ENCODE results near the gene C1QTNF6.

The C1QTNF6 gene

DNA sequence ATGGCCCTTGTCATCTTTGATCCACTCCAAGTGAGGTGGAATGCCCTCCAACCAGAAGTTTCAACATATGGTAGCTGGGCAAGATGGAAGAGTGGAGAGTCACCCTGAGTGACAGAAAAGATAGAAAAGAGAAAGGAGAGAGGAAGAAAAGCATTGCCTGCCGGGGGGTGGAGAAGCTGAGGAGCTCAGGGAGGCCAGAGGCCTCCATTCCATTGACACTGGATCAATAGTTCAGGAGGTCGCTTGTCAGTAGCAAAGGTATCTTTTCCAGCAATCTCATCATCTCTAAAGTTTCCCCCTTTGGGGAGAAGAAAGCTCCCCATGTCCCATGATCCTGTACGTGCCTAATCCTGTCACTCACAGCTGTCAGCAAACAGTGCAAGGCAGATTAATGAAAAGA lies 6.7 kb upstream of the C1QTNF6 start:
- TF ChIP-seq, protein P1, sequence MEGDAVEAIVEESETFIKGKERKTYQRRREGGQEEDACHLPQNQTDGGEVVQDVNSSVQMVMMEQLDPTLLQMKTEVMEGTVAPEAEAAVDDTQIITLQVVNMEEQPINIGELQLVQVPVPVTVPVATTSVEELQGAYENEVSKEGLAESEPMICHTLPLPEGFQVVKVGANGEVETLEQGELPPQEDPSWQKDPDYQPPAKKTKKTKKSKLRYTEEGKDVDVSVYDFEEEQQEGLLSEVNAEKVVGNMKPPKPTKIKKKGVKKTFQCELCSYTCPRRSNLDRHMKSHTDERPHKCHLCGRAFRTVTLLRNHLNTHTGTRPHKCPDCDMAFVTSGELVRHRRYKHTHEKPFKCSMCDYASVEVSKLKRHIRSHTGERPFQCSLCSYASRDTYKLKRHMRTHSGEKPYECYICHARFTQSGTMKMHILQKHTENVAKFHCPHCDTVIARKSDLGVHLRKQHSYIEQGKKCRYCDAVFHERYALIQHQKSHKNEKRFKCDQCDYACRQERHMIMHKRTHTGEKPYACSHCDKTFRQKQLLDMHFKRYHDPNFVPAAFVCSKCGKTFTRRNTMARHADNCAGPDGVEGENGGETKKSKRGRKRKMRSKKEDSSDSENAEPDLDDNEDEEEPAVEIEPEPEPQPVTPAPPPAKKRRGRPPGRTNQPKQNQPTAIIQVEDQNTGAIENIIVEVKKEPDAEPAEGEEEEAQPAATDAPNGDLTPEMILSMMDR (IDR thresholded peaks at IDR 0.05; ENCODE audit: insufficient read depth, low read length, missing control alignments): no peak
- no peak for DNase-seq (ENCODE audit: low read depth, low spot score)
- CTCF ChIA-PET: interaction anchor here (0.8 to 1.5 kb wide), 2 partner anchors 17 to 30 kb away, joined by 3 to 6 read pairs; no protein-coding TSS in a partner anchor
- no peak overlapping the region for H3K4me3 ChIP-seq (ENCODE audit: low read depth, low read length)
- POLR2A ChIA-PET: no interaction called here

GRCh38 chr22:37193629-37194191 lies 5.7 kb upstream of the C1QTNF6 start:
- no peak for DNase-seq (ENCODE audit: low read depth, low spot score)
- POLR2A ChIA-PET: no interaction called here

GRCh38 chr22:37192741-37193140 lies 4.7 kb upstream of the C1QTNF6 start:
- H3K4me3 ChIP-seq (ENCODE audit: low read depth, low read length): no peak overlapping the region
- POLR2A ChIA-PET: no interaction called here
- DNase-seq (ENCODE audit: low read depth, low spot score): no peak
- TF ChIP-seq, protein P1 (IDR thresholded peaks at IDR 0.05; ENCODE audit: insufficient read depth, low read length, missing control alignments): no peak
- CTCF ChIA-PET: interaction anchor here (0.6 to 1.5 kb wide), 6 partner anchors 9 to 336 kb away, joined by 3 to 4 read pairs (median 4); no protein-coding TSS in a partner anchor

More at GRCh38 chr22:37193629-37194191, 5.7 kb upstream of the C1QTNF6 start:
- CTCF ChIA-PET: interaction anchor here (0.7 to 1.5 kb wide), 6 partner anchors 10 to 413 kb away, joined by 3 to 6 read pairs (median 4); no protein-coding TSS in a partner anchor
- TF ChIP-seq, protein P1 (IDR thresholded peaks at IDR 0.05; ENCODE audit: insufficient read depth, low read length, missing control alignments): no peak
- no peak overlapping the region for H3K4me3 ChIP-seq (ENCODE audit: low read depth, low read length)

DNA sequence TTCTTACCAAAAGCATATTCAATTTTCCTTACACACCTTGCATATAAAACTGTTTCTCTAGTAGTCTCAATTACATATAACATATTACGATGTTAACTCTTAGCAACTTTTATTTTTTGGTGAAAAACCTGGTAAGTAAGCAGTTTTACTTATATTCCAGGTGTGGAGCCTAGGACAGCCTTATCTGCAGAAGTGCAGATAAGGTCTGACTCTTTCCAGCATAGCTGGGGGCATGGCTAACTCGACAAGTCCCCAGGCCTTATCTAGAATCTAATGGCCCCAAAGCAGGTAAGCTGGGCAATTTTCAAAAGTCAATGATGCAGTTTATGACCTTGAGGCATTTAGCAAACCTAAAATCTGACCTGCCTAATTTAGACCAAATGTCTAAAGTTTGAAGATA lies 4.2 kb upstream of the C1QTNF6 start:
- CTCF ChIA-PET: interaction anchor here (0.6 to 6.3 kb wide), 5 partner anchors 7 to 336 kb away, joined by 3 to 72 read pairs (median 4); no protein-coding TSS in a partner anchor
- no peak for DNase-seq (ENCODE audit: low read depth, low spot score)
- POLR2A ChIA-PET: no interaction called here

GRCh38 chr22:37190262-37190780 lies 2.3 kb upstream of the C1QTNF6 start:
- TF ChIP-seq, protein P1 (IDR thresholded peaks at IDR 0.05; ENCODE audit: insufficient read depth, low read length, missing control alignments): no peak
- ChIA-PET CTCF (interaction anchor here (0.8 to 6.3 kb wide), 6 partner anchors 9 to 144 kb away, joined by 3 to 72 read pairs (median 4); no protein-coding TSS in a partner anchor), POLR2A (no interaction called here)
- no peak for DNase-seq (ENCODE audit: low read depth, low spot score)
- no peak overlapping the region for H3K4me3 ChIP-seq (ENCODE audit: low read depth, low read length)

More for the DNA sequence above, 4.2 kb upstream of the C1QTNF6 start:
- TF ChIP-seq, protein P1 (IDR thresholded peaks at IDR 0.05; ENCODE audit: insufficient read depth, low read length, missing control alignments): no peak
- no peak overlapping the region for H3K4me3 ChIP-seq (ENCODE audit: low read depth, low read length)

- CTCF ChIA-PET: interaction anchor here (2.4 to 6.3 kb wide), 2 partner anchors 10 to 23 kb away, joined by 11 to 72 read pairs; no protein-coding TSS in a partner anchor
- TF ChIP-seq, protein P1 (IDR thresholded peaks at IDR 0.05; ENCODE audit: insufficient read depth, low read length, missing control alignments): no peak
- POLR2A ChIA-PET: no interaction called here
- no peak for DNase-seq (ENCODE audit: low read depth, low spot score)
- peak overlapping the region; percentile 18; the same call in 1 of the 2 replicates for H3K4me3 ChIP-seq (ENCODE audit: low read depth, low read length)
Measured at GRCh38 chr22:37188901-37189466, 937 bp upstream of the C1QTNF6 start.

Measured in AG04449 (cell line).